ENCODE results near the gene CAMTA1.
"Not testable (repeated sequence)": the region's sequence is repeated elsewhere in the genome, so short reads cannot be mapped to it uniquely, and the experiment has no call there.

The CAMTA1 gene

GRCh38 chr1:7403265-7404045 lies 618.2 kb downstream of the CAMTA1 start:
- H3K4me3 ChIP-seq (ENCODE audit: low read length), result no peak overlapping the region
- TF ChIP-seq ZNF274 (IDR thresholded peaks at IDR 0.05; ENCODE audit: low read depth, low read length), result no peak

GRCh38 chr1:7404046-7404742 lies 618.9 kb downstream of the CAMTA1 start:
- no peak for TF ChIP-seq ZNF274 (IDR thresholded peaks at IDR 0.05; ENCODE audit: low read depth, low read length)
- no peak overlapping the region for H3K4me3 ChIP-seq (ENCODE audit: low read length)

GRCh38 chr1:7405844-7406500 lies 620.7 kb downstream of the CAMTA1 start:
- H3K4me3 ChIP-seq (ENCODE audit: low read length), result no peak overlapping the region
- no peak for TF ChIP-seq ZNF274 (IDR thresholded peaks at IDR 0.05; ENCODE audit: low read depth, low read length)

- TF ChIP-seq ZNF274 (IDR thresholded peaks at IDR 0.05; ENCODE audit: low read depth, low read length), result no peak
- no peak overlapping the region for H3K4me3 ChIP-seq (ENCODE audit: low read length)
Measured at GRCh38 chr1:7406641-7407543, 621.6 kb downstream of the CAMTA1 start.

- no peak for TF ChIP-seq ZNF274 (IDR thresholded peaks at IDR 0.05; ENCODE audit: low read depth, low read length)
- H3K4me3 ChIP-seq (ENCODE audit: low read length), result no peak overlapping the region
Measured at GRCh38 chr1:7407544-7407895, 622.3 kb downstream of the CAMTA1 start.

- H3K4me3 ChIP-seq (ENCODE audit: low read length), result no peak overlapping the region
- no peak for TF ChIP-seq ZNF274 (IDR thresholded peaks at IDR 0.05; ENCODE audit: low read depth, low read length)
Measured at GRCh38 chr1:7407980-7408770, 622.9 kb downstream of the CAMTA1 start.

- TF ChIP-seq ZNF274 (IDR thresholded peaks at IDR 0.05; ENCODE audit: low read depth, low read length), result no peak
- no peak overlapping the region for H3K4me3 ChIP-seq (ENCODE audit: low read length)
Measured at GRCh38 chr1:7408771-7409150, 623.5 kb downstream of the CAMTA1 start.

GRCh38 chr1:7409278-7409677 lies 624.0 kb downstream of the CAMTA1 start:
- TF ChIP-seq ZNF274 (IDR thresholded peaks at IDR 0.05; ENCODE audit: low read depth, low read length), result no peak

GRCh38 chr1:7410156-7410555 lies 624.9 kb downstream of the CAMTA1 start:
- H3K4me3 ChIP-seq (ENCODE audit: low read length), result no peak overlapping the region
- no peak for TF ChIP-seq ZNF274 (IDR thresholded peaks at IDR 0.05; ENCODE audit: low read depth, low read length)

More at GRCh38 chr1:7409278-7409677, 624.0 kb downstream of the CAMTA1 start:
- H3K4me3 ChIP-seq (ENCODE audit: low read length), result no peak overlapping the region

- H3K4me3 ChIP-seq (ENCODE audit: low read length), result not testable (repeated sequence)
Measured at GRCh38 chr1:7417618-7418017, 632.4 kb downstream of the CAMTA1 start.

GRCh38 chr1:7418442-7419080 lies 633.3 kb downstream of the CAMTA1 start:
- H3K4me3 ChIP-seq (ENCODE audit: low read length), result no peak overlapping the region
- TF ChIP-seq ZNF274 (IDR thresholded peaks at IDR 0.05; ENCODE audit: low read depth, low read length), result no peak

GRCh38 chr1:7420098-7420445 lies 634.8 kb downstream of the CAMTA1 start:
- no peak overlapping the region for H3K4me3 ChIP-seq (ENCODE audit: low read length)
- TF ChIP-seq ZNF274 (IDR thresholded peaks at IDR 0.05; ENCODE audit: low read depth, low read length), result no peak

All from GM08714 (cell line).